ENCODE measurements around the gene ID1.

Gene ID1

DNA sequence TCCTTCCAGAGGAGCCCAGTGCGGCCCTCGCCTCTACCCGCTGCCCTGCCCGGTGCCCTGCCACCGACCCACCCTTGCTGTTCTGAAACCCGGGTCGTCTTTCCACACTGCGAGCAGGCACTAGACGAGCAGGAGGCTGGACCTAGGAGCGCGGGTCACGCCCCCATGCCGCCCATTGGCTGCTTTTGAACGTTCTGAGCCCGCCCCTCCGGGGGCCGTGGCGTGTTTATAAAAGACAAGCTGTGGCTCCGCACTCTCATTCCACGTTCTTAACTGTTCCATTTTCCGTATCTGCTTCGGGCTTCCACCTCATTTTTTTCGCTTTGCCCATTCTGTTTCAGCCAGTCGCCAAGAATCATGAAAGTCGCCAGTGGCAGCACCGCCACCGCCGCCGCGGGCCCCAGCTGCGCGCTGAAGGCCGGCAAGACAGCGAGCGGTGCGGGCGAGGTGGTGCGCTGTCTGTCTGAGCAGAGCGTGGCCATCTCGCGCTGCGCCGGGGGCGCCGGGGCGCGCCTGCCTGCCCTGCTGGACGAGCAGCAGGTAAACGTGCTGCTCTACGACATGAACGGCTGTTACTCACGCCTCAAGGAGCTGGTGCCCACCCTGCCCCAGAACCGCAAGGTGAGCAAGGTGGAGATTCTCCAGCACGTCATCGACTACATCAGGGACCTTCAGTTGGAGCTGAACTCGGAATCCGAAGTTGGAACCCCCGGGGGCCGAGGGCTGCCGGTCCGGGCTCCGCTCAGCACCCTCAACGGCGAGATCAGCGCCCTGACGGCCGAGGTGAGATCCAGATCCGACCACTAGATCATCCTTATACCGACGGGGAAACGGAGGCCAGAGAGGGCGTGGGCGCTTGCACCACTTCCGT lies at the start of gene ID1:
TSS of gene ID1 (plus strand) at position 259 of the 871 bp plus-strand sequence. CDS start at position 358, 99 bp downstream.
- Histone ChIP-seq H3K4me1 (ENCODE audit: control insufficient read depth in 1 of 2, insufficient read depth in 2 of 2, low read length in 2 of 2) (peaks cover 5 to 17% of the 10 kb centered on the region in 2 donors), H3K27me3 (ENCODE audit: low read depth, low read length) (no peaks in the 10 kb centered on the region), H3K36me3 (ENCODE audit: control insufficient read depth in 1 of 2, insufficient read depth in 2 of 2, low read length in 2 of 2) (no peaks in the 10 kb centered on the region), H3K9me3 (ENCODE audit: control insufficient read depth in 1 of 2, low read length in 2 of 2) (no peaks in the 10 kb centered on the region), H3K27ac (ENCODE audit: low read length) (peak within 1 kb of the TSS; percentile 89), H3K4me3 (ENCODE audit: low read depth in 1 of 2, low read length in 2 of 2) (peak within 1 kb of the TSS; percentile 77 to 83)

GRCh38 chr20:31559704-31560093 lies 45.4 kb upstream of the ID1 start:
- no peaks in the 10 kb centered on the region for H3K9me3 ChIP-seq (ENCODE audit: control insufficient read depth in 1 of 2, low read length in 2 of 2)
- H3K27me3 ChIP-seq (ENCODE audit: low read depth, low read length), result no peaks in the 10 kb centered on the region
- H3K36me3 ChIP-seq (ENCODE audit: control insufficient read depth in 1 of 2, insufficient read depth in 2 of 2, low read length in 2 of 2), result peaks cover 36 to 63% of the 10 kb centered on the region in 2 donors
- H3K4me1 ChIP-seq (ENCODE audit: control insufficient read depth in 1 of 2, insufficient read depth in 2 of 2, low read length in 2 of 2), result peaks cover 0 to 4% of the 10 kb centered on the region in 2 donors
- no peak overlapping the region for H3K4me3 ChIP-seq (ENCODE audit: low read depth in 1 of 2, low read length in 2 of 2)
- H3K27ac ChIP-seq (ENCODE audit: low read length), result peak overlapping the region; percentile 65

- Histone ChIP-seq H3K27me3 (ENCODE audit: low read depth, low read length) (no peaks in the 10 kb centered on the region), H3K4me1 (ENCODE audit: control insufficient read depth in 1 of 2, insufficient read depth in 2 of 2, low read length in 2 of 2) (peaks cover 0 to 4% of the 10 kb centered on the region in 2 donors), H3K27ac (ENCODE audit: low read length) (peak overlapping the region; percentile 65), H3K36me3 (ENCODE audit: control insufficient read depth in 1 of 2, insufficient read depth in 2 of 2, low read length in 2 of 2) (peaks cover 32 to 58% of the 10 kb centered on the region in 2 donors), H3K4me3 (ENCODE audit: low read depth in 1 of 2, low read length in 2 of 2) (no peak overlapping the region), H3K9me3 (ENCODE audit: control insufficient read depth in 1 of 2, low read length in 2 of 2) (no peaks in the 10 kb centered on the region)
These were observed 44.9 kb upstream of the ID1 start for GRCh38 chr20:31560094-31560745.

DNA sequence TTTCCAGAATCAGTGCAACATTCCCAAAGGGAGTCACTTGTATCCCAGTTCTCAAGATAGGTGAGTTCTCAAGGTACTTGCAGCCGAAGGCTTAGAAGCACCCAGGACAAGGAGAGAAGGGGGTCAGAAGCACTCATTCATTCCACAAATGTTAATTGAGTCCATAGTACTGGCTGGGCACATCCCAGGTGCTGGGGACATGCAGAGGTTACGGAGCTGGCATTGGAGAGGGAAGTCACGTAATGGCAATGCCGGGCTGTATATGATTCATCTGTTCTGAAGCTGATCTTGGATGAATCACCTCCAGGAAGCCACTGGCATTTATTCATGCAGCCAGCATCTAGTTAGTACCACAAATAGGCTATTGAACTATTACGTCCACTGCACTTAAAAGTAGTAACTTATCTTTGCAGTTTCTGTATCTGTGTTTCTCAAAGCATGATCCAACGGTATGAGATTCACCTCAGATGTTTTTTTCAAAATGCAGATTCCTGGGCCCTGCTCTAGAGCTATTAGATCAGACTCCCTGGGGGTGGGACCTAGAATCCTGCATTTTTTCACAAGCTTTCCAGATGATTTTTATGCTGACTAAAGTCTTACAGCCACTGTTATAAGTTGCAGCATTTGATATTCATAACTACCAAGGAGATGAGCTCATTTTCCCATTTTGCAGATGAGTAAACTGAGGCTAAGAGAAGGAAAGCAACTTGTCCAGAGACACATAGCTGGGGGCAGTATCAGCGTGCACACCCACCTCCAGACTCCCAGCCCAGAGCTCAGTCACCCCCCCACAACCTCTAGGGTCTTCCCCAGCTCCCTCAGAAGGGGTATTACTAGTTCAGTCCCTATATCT lies 44.1 kb upstream of the ID1 start:
- H3K4me3 ChIP-seq (ENCODE audit: low read depth in 1 of 2, low read length in 2 of 2), result no peak overlapping the region
- peaks cover 4 to 5% of the 10 kb centered on the region in 2 donors for H3K4me1 ChIP-seq (ENCODE audit: control insufficient read depth in 1 of 2, insufficient read depth in 2 of 2, low read length in 2 of 2)
- no peaks in the 10 kb centered on the region for H3K27me3 ChIP-seq (ENCODE audit: low read depth, low read length)
- peaks cover 36 to 55% of the 10 kb centered on the region in 2 donors for H3K36me3 ChIP-seq (ENCODE audit: control insufficient read depth in 1 of 2, insufficient read depth in 2 of 2, low read length in 2 of 2)
- H3K27ac ChIP-seq (ENCODE audit: low read length), result peak overlapping the region; percentile 65
- H3K9me3 ChIP-seq (ENCODE audit: control insufficient read depth in 1 of 2, low read length in 2 of 2), result no peaks in the 10 kb centered on the region

DNA sequence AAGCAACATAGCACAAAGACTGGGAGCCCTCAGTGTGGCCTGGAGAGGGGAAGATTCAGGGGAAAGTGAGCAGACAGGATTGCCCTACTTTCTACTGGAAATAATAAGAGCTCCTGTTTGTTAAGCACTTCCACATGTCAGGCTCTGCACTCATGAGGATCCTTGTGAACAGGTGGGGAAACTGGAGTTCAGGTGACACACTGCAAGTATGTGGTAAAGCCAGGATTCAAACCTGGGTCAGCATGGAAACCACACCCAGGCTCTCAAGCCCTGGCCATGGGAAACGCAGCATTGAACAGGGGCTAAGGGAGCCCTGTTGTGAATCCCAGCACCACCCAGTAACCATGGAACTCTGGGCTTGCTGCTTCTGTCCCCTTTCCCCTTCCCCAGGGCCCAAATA lies 42.8 kb upstream of the ID1 start:
- Histone ChIP-seq H3K36me3 (ENCODE audit: control insufficient read depth in 1 of 2, insufficient read depth in 2 of 2, low read length in 2 of 2) (peaks cover 42 to 58% of the 10 kb centered on the region in 2 donors), H3K27ac (ENCODE audit: low read length) (no peak overlapping the region), H3K4me1 (ENCODE audit: control insufficient read depth in 1 of 2, insufficient read depth in 2 of 2, low read length in 2 of 2) (peaks cover 4 to 6% of the 10 kb centered on the region in 2 donors)

GRCh38 chr20:31564284-31564683 lies 40.8 kb upstream of the ID1 start:
- Histone ChIP-seq H3K9me3 (ENCODE audit: control insufficient read depth in 1 of 2, low read length in 2 of 2) (no peaks in the 10 kb centered on the region), H3K36me3 (ENCODE audit: control insufficient read depth in 1 of 2, insufficient read depth in 2 of 2, low read length in 2 of 2) (peaks cover 46 to 67% of the 10 kb centered on the region in 2 donors), H3K27me3 (ENCODE audit: low read depth, low read length) (no peaks in the 10 kb centered on the region), H3K4me1 (ENCODE audit: control insufficient read depth in 1 of 2, insufficient read depth in 2 of 2, low read length in 2 of 2) (peaks cover 8 to 14% of the 10 kb centered on the region in 2 donors), H3K27ac (ENCODE audit: low read length) (no peak overlapping the region), H3K4me3 (ENCODE audit: low read depth in 1 of 2, low read length in 2 of 2) (no peak overlapping the region)

More for the DNA sequence above, 42.8 kb upstream of the ID1 start:
- H3K27me3 ChIP-seq (ENCODE audit: low read depth, low read length), result no peaks in the 10 kb centered on the region
- H3K4me3 ChIP-seq (ENCODE audit: low read depth in 1 of 2, low read length in 2 of 2), result no peak overlapping the region
- no peaks in the 10 kb centered on the region for H3K9me3 ChIP-seq (ENCODE audit: control insufficient read depth in 1 of 2, low read length in 2 of 2)

- H3K4me1 ChIP-seq (ENCODE audit: control insufficient read depth in 1 of 2, insufficient read depth in 2 of 2, low read length in 2 of 2), result peaks cover 6 to 18% of the 10 kb centered on the region in 2 donors
- no peaks in the 10 kb centered on the region for H3K9me3 ChIP-seq (ENCODE audit: control insufficient read depth in 1 of 2, low read length in 2 of 2)
- H3K27me3 ChIP-seq (ENCODE audit: low read depth, low read length), result no peaks in the 10 kb centered on the region
- no peak overlapping the region for H3K4me3 ChIP-seq (ENCODE audit: low read depth in 1 of 2, low read length in 2 of 2)
- peaks cover 41 to 55% of the 10 kb centered on the region in 2 donors for H3K36me3 ChIP-seq (ENCODE audit: control insufficient read depth in 1 of 2, insufficient read depth in 2 of 2, low read length in 2 of 2)
- H3K27ac ChIP-seq (ENCODE audit: low read length), result peak overlapping the region; percentile 31
These were observed 39.3 kb upstream of the ID1 start for GRCh38 chr20:31565699-31566318.

DNA sequence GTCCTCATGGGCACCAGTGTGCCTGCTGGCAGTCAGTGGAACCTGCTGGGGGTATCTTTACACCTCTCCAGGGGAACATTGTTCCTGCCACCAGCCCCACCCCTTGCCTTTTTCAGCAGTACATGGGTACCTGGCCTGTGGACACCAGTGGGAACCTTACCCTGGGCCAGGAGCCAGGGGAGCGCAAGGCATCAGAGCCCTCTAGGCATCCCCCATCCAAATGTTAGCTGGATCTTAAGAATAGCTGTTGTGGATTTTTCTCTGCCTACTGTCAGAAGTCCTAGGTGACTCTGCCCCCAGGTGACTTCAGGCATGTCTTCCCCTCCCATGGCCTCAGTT lies 38.8 kb upstream of the ID1 start:
- Histone ChIP-seq H3K27me3 (ENCODE audit: low read depth, low read length) (no peaks in the 10 kb centered on the region), H3K9me3 (ENCODE audit: control insufficient read depth in 1 of 2, low read length in 2 of 2) (no peaks in the 10 kb centered on the region), H3K36me3 (ENCODE audit: control insufficient read depth in 1 of 2, insufficient read depth in 2 of 2, low read length in 2 of 2) (peaks cover 38 to 53% of the 10 kb centered on the region in 2 donors), H3K4me3 (ENCODE audit: low read depth in 1 of 2, low read length in 2 of 2) (no peak overlapping the region), H3K4me1 (ENCODE audit: control insufficient read depth in 1 of 2, insufficient read depth in 2 of 2, low read length in 2 of 2) (peaks cover 6 to 18% of the 10 kb centered on the region in 2 donors), H3K27ac (ENCODE audit: low read length) (peak overlapping the region; percentile 31)

DNA sequence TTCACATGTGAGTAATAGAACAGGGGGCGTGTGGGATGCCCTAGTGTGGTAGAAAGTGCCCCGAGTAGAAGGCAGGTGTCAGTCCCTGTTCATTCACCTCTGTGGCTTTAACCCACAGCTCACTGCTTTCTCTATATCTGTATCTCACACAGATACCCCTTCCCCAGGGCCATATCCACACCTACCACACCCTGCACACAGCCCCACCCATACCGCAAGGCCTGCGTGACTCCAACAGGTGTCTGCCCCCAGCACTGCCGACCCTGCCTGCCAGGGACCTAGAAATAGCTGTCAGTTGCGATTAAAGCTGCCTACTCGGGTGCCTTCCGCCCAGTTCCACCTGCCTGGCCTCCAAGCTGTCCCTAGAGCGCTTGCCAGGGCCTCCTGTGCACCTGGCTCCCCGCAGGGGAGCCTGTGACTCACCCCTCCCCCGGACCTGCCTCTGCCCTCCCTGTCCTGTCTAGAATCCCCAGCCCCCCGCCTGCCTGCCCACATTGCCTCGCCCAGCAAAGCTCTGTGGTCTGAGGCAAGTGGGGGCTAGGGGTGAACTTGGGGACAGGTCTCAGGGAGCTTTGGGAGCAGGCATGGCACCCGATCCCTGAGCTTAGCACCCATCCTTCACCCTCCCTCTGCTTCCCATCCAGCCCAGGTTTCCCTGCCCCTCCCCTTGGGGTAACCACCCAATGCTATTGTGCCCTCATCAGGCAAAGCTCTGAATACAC lies 38.3 kb upstream of the ID1 start:
- Histone ChIP-seq H3K36me3 (ENCODE audit: control insufficient read depth in 1 of 2, insufficient read depth in 2 of 2, low read length in 2 of 2) (peaks cover 33 to 47% of the 10 kb centered on the region in 2 donors), H3K4me3 (ENCODE audit: low read depth in 1 of 2, low read length in 2 of 2) (no peak overlapping the region), H3K27me3 (ENCODE audit: low read depth, low read length) (no peaks in the 10 kb centered on the region), H3K27ac (ENCODE audit: low read length) (peak overlapping the region; percentile 31), H3K4me1 (ENCODE audit: control insufficient read depth in 1 of 2, insufficient read depth in 2 of 2, low read length in 2 of 2) (peaks cover 6 to 18% of the 10 kb centered on the region in 2 donors), H3K9me3 (ENCODE audit: control insufficient read depth in 1 of 2, low read length in 2 of 2) (no peaks in the 10 kb centered on the region)

- Histone ChIP-seq H3K4me3 (ENCODE audit: low read depth in 1 of 2, low read length in 2 of 2) (no peak overlapping the region), H3K4me1 (ENCODE audit: control insufficient read depth in 1 of 2, insufficient read depth in 2 of 2, low read length in 2 of 2) (peaks cover 8 to 18% of the 10 kb centered on the region in 2 donors), H3K27ac (ENCODE audit: low read length) (no peak overlapping the region), H3K9me3 (ENCODE audit: control insufficient read depth in 1 of 2, low read length in 2 of 2) (no peaks in the 10 kb centered on the region), H3K36me3 (ENCODE audit: control insufficient read depth in 1 of 2, insufficient read depth in 2 of 2, low read length in 2 of 2) (peaks cover 28 to 42% of the 10 kb centered on the region in 2 donors), H3K27me3 (ENCODE audit: low read depth, low read length) (no peaks in the 10 kb centered on the region)
These were observed 37.7 kb upstream of the ID1 start for GRCh38 chr20:31567380-31567720.

Data from muscle layer of duodenum (tissue), 2 donors.